ENCODE measurements around the gene BBS9.

DNA sequence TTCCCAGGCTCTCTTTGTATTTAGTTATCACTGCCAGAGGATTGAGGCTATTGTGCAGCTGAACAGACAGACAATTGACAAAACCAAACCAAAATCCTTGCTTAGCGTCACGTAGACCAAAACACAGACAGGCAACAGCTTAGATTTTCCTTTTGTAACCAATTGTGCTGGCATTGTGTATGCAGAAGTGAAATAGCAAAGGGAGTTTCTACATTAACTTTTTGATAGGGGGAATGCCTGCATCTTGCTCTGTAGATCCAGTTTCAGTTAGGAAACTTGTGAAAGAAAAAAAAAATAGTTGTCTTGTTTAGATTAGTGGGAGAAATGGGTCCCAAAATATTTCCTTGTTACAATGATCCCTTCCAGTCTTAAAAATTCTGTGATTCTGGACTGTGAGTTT lies 333.8 kb downstream of the BBS9 start:
- TF ChIP-seq CTCF (conservative IDR thresholded peaks at IDR 0.05; ENCODE audit: low read length) (no peak), EZH2phosphoT487 (IDR thresholded peaks at IDR 0.05; ENCODE audit: borderline replicate concordance) (no peak)

Measured in Loucy (cell line).